Testis (tissue), 3 donors: ENCODE data around the gene DEAF1. TPM values are rescaled to one million over a fixed set of nuclear protein-coding genes. Genes with fewer than 3 reads are reported as not detected.

Source experiments
- DNase-seq: peaks from one replicate; pipeline ENCODE4 v3.0.0-alpha.2; 2019
- H3K27ac ChIP-seq, 2 donors: fragments of 200-600 bp; sonication (generic); one replicate each; pipeline ENCODE4 v1.5.1; 2019
- H3K27me3 ChIP-seq: fragments of 200-600 bp; sonication (generic); one replicate; pipeline ENCODE4 v1.5.1; 2019
- H3K36me3 ChIP-seq: fragments of 200-600 bp; sonication (generic); one replicate; pipeline ENCODE4 v1.5.1; 2017; ENCODE audit warnings: low read depth; ENCODE audit errors: missing control alignments
- H3K4me1 ChIP-seq: fragments of 200-600 bp; sonication (generic); one replicate; pipeline ENCODE4 v1.5.1; 2019
- H3K4me3 ChIP-seq, 2 donors: fragments of 200-600 bp; sonication (generic); one replicate each; pipeline ENCODE4 v1.5.1; 2017 to 2019
- H3K9me3 ChIP-seq: fragments of 200-600 bp; sonication (generic); one replicate; pipeline ENCODE4 v1.5.1; 2017
- CTCF ChIP-seq, 3 experiments: fragments of 450-650 bp in 2 of 3; fragments of 200-600 bp in 1 of 3; sonication (generic) in 1 of 3; IDR thresholded peaks; one replicate each; pipeline ENCODE4 v1.5.1; 2016 to 2019; ENCODE audit warnings: antibody characterized with exemption in 3 of 3, mild to moderate bottlenecking in 2 of 3, moderate library complexity in 1 of 3
- POLR2A ChIP-seq: fragments of 450-650 bp; IDR thresholded peaks from one replicate; pipeline ENCODE4 v1.6.1; 2017; ENCODE audit warnings: antibody characterized with exemption, mild to moderate bottlenecking, moderate library complexity
- WGBS, 2 donors: methylation state at CpG; one replicate each; pipeline ENCODE4 v1.1.5; 2018; 5-methylcytosine and 5-hydroxymethylcytosine counted together
- intact Hi-C: fragments of 100-400 bp; cut with DNase I; formaldehyde crosslinking; loops from one replicate; pipeline ENCODE4 v1.15.1; 2023; ENCODE audit warnings: low total_unique reads
- polyA plus RNA-seq: library from polyadenylated mRNA; stranded (reverse); fragments of 350-450 nt; fragmentation: Illumina TruSeq; extraction: RNeasy Lipid Tissue Mini Kit (QIAGEN cat#74804); gene quantifications from one replicate; pipeline ENCODE4 v1.2.3, GENCODE V29; 2014; ENCODE audit warnings: low read depth, low replicate concordance; ENCODE audit not compliant: insufficient read depth
- total RNA-seq, 2 donors: library from RNA; depleted of rRNA; stranded (reverse); fragments of >200 nt; gene quantifications; one replicate each; pipeline ENCODE4 v1.2.3, GENCODE V29; 2016

Gene DEAF1
- total and polyA plus RNA-seq, 3 donors from 2014 or later: 47.9 to 116 (median 82.5) TPM

- Histone ChIP-seq H3K9me3 (no peaks in the 10 kb centered on the region), H3K36me3 (no peaks in the 10 kb centered on the region), H3K27ac (no peak overlapping the region), H3K4me3 (no peak overlapping the region), H3K27me3 (no peaks in the 10 kb centered on the region), H3K4me1 (peaks cover 16% of the 10 kb centered on the region)
- DNase-seq: no peak
- TF ChIP-seq CTCF (IDR thresholded peaks at IDR 0.05) (no peak), POLR2A (no peak)
- WGBS, 2 donors: 98 to 99% methylated on average over 6 of the region's 6 CpGs
- intact Hi-C loops: no loop called here
These were observed 19.4 kb upstream of the DEAF1 start for GRCh38 chr11:714436-714835.

- no peak overlapping the region for H3K27ac ChIP-seq
- 80 to 81% methylated on average over 9 to 27 of the region's 27 CpGs for WGBS, 2 donors
- H3K36me3 ChIP-seq: no peaks in the 10 kb centered on the region
- H3K27me3 ChIP-seq: no peaks in the 10 kb centered on the region
- H3K9me3 ChIP-seq: no peaks in the 10 kb centered on the region
- intact Hi-C loops: no loop called here
- no peak for DNase-seq
- H3K4me3 ChIP-seq: no peak overlapping the region
- TF ChIP-seq CTCF (IDR thresholded peaks at IDR 0.05): no peak
- TF ChIP-seq POLR2A: no peak
- peaks cover 38% of the 10 kb centered on the region for H3K4me1 ChIP-seq
These were observed 14.3 kb upstream of the DEAF1 start for GRCh38 chr11:709109-709997.

- Histone ChIP-seq H3K9me3 (no peaks in the 10 kb centered on the region), H3K27me3 (no peaks in the 10 kb centered on the region), H3K27ac (no peak overlapping the region), H3K4me1 (peaks cover 40% of the 10 kb centered on the region), H3K4me3 (no peak overlapping the region), H3K36me3 (no peaks in the 10 kb centered on the region)
- intact Hi-C loops: no loop called here
- WGBS, 2 donors: 87 to 91% methylated on average over 2 to 7 of the region's 7 CpGs
- TF ChIP-seq CTCF (IDR thresholded peaks at IDR 0.05) (no peak), POLR2A (no peak)
- DNase-seq: no peak
These were observed 13.5 kb upstream of the DEAF1 start for GRCh38 chr11:708511-708910.

- TF ChIP-seq POLR2A (no peak), CTCF (IDR thresholded peaks at IDR 0.05) (no peak)
- H3K36me3 ChIP-seq: no peaks in the 10 kb centered on the region
- H3K4me1 ChIP-seq: peaks cover 46% of the 10 kb centered on the region
- H3K27ac ChIP-seq: peak overlapping the region in 1 of 2 donors; percentile 82
- H3K27me3 ChIP-seq: no peaks in the 10 kb centered on the region
- no peak for DNase-seq
- H3K4me3 ChIP-seq: no peak overlapping the region
- no peaks in the 10 kb centered on the region for H3K9me3 ChIP-seq
- WGBS, 2 donors: 94% methylated on average over 7 of the region's 16 CpGs; no CpG with 5 or more reads in 1 of the 2 donors
- intact Hi-C loops: no loop called here
These were observed 12.9 kb upstream of the DEAF1 start for GRCh38 chr11:707817-708420.
